HEK293 (cell line): ENCODE data around the gene TEKTIP1.

Experiments used
- CTCF ChIA-PET: fragments of 350-600 bp; formaldehyde crosslinking; extraction: SDS; loops from one replicate; lab custom pipeline; 2021; ENCODE audit warnings: antibody characterized with exemption; lab: Yijun Ruan, JAX
- POLR2A ChIA-PET: fragments of 300-600 bp; formaldehyde crosslinking; extraction: SDS; loops from one replicate; lab custom pipeline; 2020; ENCODE audit warnings: antibody characterized with exemption, inconsistent platforms; lab: Yijun Ruan, JAX
- H3K27ac ChIP-seq: fragments of 200-500 bp; sonication (Bioruptor generic); 2 replicates; pipeline ENCODE4 v1.5.1; 2014; ENCODE audit warnings: low read depth, low read length, control low read depth, inconsistent platforms; ENCODE audit errors: extremely low read depth
- H3K36me3 ChIP-seq, 2 experiments: fragments of 200-500 bp in 1 of 2; sonication (Bioruptor generic) in 1 of 2; 1 replicate in 1 of 2; 2 replicates in 1 of 2; pipeline ENCODE4 v1.5.1; 2014 to 2017; ENCODE audit warnings: inconsistent platforms in 2 of 2, low read length in 2 of 2; ENCODE audit not compliant: control insufficient read depth in 2 of 2, insufficient read depth in 1 of 2
- H3K4me1 ChIP-seq: fragments of 200-500 bp; sonication (Bioruptor generic); 2 replicates; pipeline ENCODE4 v1.5.1; 2014; ENCODE audit warnings: mild to moderate bottlenecking, low read length, inconsistent platforms; ENCODE audit not compliant: control insufficient read depth, insufficient read depth
- H3K4me3 ChIP-seq: 2 replicates; pipeline ENCODE4 v1.5.1; 2011; ENCODE audit warnings: low read depth, mild to moderate bottlenecking, control low read depth, low read length, moderate library complexity
- H3K9me3 ChIP-seq: fragments of 200-500 bp; sonication (Bioruptor generic); 2 replicates; pipeline ENCODE4 v1.5.1; 2014; ENCODE audit warnings: low read depth, low read length, inconsistent platforms; ENCODE audit not compliant: control insufficient read depth, insufficient read depth
- ZBTB20 ChIP-seq: fragments of 450-650 bp; formaldehyde crosslinking; IDR thresholded peaks from 2 replicates; pipeline ENCODE4 v1.5.1; 2016; ENCODE audit warnings: missing biosample characterization, missing genetic modification characterization
- ZFHX2 ChIP-seq: fragments of 450-650 bp; formaldehyde crosslinking; conservative IDR thresholded peaks from 2 replicates; pipeline ENCODE4 v1.5.1; 2016; ENCODE audit warnings: missing biosample characterization, missing genetic modification characterization
- ZIC2 ChIP-seq: fragments of 450-650 bp; formaldehyde crosslinking; IDR thresholded peaks from 2 replicates; pipeline ENCODE4 v1.5.1; 2016; ENCODE audit warnings: missing biosample characterization, missing genetic modification characterization
- ZNF174 ChIP-seq: fragments of 450-650 bp; formaldehyde crosslinking; IDR thresholded peaks from 2 replicates; pipeline ENCODE4 v1.5.0; 2017; ENCODE audit warnings: missing biosample characterization, mild to moderate bottlenecking, missing genetic modification characterization
- ZNF423 ChIP-seq: fragments of 450-650 bp; formaldehyde crosslinking; IDR thresholded peaks from 2 replicates; pipeline ENCODE4 v1.5.1; 2016; ENCODE audit warnings: missing biosample characterization, missing genetic modification characterization
- ZNF600 ChIP-seq: fragments of 450-650 bp; formaldehyde crosslinking; IDR thresholded peaks from 2 replicates; pipeline ENCODE4 v1.5.1; 2016; ENCODE audit warnings: missing biosample characterization, missing genetic modification characterization
- ZSCAN30 ChIP-seq: fragments of 450-650 bp; IDR thresholded peaks from 2 replicates; pipeline ENCODE4 v1.5.1; 2018; ENCODE audit warnings: missing biosample characterization, mild to moderate bottlenecking, missing genetic modification characterization, moderate library complexity
- TF ChIP-seq, protein P1 (sequence below): fragments of 450-650 bp; formaldehyde crosslinking; optimal IDR thresholded peaks from 2 replicates; pipeline ENCODE3; 2016; ENCODE audit warnings: missing biosample characterization, mild to moderate bottlenecking, missing genetic modification characterization
- TF ChIP-seq, protein P2 (sequence below): fragments of 450-650 bp; formaldehyde crosslinking; IDR thresholded peaks from 2 replicates; pipeline ENCODE4 v1.5.1; 2016; ENCODE audit warnings: missing biosample characterization, missing genetic modification characterization
- TF ChIP-seq, protein P3 (sequence below): fragments of 450-650 bp; formaldehyde crosslinking; IDR thresholded peaks from 2 replicates; pipeline ENCODE4 v1.5.1; 2016; ENCODE audit warnings: missing biosample characterization, missing genetic modification characterization
- TF ChIP-seq, protein P4 (sequence below): fragments of 450-650 bp; IDR thresholded peaks from 2 replicates; pipeline ENCODE4 v1.5.1; 2018; ENCODE audit warnings: missing biosample characterization, missing genetic modification characterization

Gene TEKTIP1

DNA sequence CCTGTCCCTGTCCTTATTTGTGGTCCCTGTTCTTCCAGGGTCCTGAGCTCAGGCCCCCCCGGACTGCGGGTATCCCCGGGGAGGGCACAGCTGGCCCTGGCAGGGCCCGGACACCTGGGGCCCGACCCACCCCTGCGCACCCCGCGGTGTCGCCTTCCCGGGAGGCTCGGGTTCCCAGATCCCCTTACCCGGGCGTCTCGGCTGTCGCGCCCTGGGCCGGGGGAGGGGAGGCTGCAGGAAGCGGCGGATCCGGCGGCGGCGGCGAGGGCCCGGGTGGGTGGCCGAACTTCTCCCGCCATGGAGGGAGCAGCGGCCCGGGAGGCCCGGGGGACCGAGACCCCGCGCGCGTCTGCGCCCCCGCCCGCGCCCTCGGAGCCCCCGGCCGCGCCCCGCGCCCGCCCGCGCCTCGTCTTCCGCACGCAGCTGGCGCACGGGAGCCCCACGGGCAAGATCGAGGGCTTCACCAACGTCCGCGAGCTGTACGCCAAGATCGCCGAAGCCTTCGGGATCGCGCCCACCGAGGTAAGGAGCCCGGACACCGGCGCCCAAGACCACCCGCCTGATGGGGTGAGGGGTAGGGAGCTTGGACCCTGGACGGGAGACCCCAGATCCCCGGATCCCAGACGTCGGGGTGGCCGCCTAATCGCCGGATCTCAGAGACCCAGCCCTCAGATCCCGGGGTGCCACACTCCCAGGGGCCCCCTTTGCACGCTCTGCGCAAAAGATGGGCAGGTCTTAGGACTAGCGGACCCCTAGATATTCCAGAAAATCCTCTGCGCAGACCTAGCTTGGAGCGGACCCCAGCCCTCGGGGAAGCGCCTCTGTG lies 46.5 kb downstream of the TEKTIP1 start, which contains the start of gene GIPC3 (continued):
- 0 out of 2 replicates have a peak, but pooled peaks have one; percentile 32 for TF ChIP-seq ZNF423 (tag by site-specific recombination)
- TF ChIP-seq ZIC2 (tag by site-specific recombination), result peak; percentile 20; the same call in 1 of the 2 replicates
- no peak for TF ChIP-seq ZBTB20
- TF ChIP-seq ZSCAN30 (tag by site-specific recombination), result no peak

DNA sequence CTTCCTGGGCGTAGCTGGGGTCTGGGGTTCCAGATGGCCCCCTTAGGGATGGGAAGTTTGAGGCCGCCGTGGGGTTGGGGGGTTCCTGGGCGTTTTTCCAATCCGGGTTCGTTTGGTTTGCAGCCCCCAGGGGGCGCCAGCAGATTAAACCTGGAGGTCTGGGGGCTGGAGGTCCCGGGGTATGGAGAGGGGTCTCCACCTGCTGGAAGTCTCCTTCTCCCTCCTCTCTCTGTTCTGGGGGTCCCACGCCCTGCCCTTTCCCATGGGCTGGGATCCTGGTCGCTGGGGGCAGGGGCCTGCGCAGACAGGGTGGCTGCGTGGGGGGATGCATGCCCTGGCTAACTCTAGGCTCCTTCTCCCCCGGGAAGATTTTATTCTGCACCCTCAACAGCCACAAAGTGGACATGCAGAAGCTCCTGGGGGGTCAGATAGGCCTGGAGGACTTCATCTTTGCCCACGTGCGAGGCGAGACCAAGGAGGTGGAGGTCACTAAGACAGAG lies 47.2 kb downstream of the TEKTIP1 start:
- TF ChIP-seq, protein P1, sequence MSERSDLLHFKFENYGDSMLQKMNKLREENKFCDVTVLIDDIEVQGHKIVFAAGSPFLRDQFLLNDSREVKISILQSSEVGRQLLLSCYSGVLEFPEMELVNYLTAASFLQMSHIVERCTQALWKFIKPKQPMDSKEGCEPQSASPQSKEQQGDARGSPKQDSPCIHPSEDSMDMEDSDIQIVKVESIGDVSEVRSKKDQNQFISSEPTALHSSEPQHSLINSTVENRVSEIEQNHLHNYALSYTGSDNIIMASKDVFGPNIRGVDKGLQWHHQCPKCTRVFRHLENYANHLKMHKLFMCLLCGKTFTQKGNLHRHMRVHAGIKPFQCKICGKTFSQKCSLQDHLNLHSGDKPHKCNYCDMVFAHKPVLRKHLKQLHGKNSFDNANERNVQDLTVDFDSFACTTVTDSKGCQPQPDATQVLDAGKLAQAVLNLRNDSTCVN, result no peak
- TF ChIP-seq, protein P2, sequence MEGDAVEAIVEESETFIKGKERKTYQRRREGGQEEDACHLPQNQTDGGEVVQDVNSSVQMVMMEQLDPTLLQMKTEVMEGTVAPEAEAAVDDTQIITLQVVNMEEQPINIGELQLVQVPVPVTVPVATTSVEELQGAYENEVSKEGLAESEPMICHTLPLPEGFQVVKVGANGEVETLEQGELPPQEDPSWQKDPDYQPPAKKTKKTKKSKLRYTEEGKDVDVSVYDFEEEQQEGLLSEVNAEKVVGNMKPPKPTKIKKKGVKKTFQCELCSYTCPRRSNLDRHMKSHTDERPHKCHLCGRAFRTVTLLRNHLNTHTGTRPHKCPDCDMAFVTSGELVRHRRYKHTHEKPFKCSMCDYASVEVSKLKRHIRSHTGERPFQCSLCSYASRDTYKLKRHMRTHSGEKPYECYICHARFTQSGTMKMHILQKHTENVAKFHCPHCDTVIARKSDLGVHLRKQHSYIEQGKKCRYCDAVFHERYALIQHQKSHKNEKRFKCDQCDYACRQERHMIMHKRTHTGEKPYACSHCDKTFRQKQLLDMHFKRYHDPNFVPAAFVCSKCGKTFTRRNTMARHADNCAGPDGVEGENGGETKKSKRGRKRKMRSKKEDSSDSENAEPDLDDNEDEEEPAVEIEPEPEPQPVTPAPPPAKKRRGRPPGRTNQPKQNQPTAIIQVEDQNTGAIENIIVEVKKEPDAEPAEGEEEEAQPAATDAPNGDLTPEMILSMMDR (tag by site-specific recombination), result peak; percentile 31; the same call in 1 of the 2 replicates
- TF ChIP-seq, protein P3, sequence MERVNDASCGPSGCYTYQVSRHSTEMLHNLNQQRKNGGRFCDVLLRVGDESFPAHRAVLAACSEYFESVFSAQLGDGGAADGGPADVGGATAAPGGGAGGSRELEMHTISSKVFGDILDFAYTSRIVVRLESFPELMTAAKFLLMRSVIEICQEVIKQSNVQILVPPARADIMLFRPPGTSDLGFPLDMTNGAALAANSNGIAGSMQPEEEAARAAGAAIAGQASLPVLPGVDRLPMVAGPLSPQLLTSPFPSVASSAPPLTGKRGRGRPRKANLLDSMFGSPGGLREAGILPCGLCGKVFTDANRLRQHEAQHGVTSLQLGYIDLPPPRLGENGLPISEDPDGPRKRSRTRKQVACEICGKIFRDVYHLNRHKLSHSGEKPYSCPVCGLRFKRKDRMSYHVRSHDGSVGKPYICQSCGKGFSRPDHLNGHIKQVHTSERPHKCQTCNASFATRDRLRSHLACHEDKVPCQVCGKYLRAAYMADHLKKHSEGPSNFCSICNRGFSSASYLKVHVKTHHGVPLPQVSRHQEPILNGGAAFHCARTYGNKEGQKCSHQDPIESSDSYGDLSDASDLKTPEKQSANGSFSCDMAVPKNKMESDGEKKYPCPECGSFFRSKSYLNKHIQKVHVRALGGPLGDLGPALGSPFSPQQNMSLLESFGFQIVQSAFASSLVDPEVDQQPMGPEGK (tag by site-specific recombination), result peak; percentile 34; the same call in 1 of the 2 replicates
- ChIA-PET CTCF (interaction anchor here (0.7 to 1.8 kb wide), 8 partner anchors 10 to 200 kb away, joined by 3 to 6 read pairs (median 3); partner anchors contain the start of gene HMG20B), POLR2A (interaction anchor here (2.2 kb wide), 1 partner anchor 12 kb away, joined by 13 read pairs; no protein-coding TSS in a partner anchor)
- H3K27ac ChIP-seq, result no peak overlapping the region
- H3K36me3 ChIP-seq, result no peaks in the 10 kb centered on the region
- no peak overlapping the region for H3K4me3 ChIP-seq
- H3K4me1 ChIP-seq, result no peaks in the 10 kb centered on the region
- no peaks in the 10 kb centered on the region for H3K9me3 ChIP-seq

- Histone ChIP-seq H3K4me3 (no peak overlapping the region), H3K27ac (no peak overlapping the region), H3K4me1 (no peaks in the 10 kb centered on the region), H3K9me3 (no peaks in the 10 kb centered on the region), H3K36me3 (no peaks in the 10 kb centered on the region)
- POLR2A ChIA-PET, result interaction anchor here (0.9 kb wide), 1 partner anchor 250 kb away, joined by 3 read pairs; no protein-coding TSS in a partner anchor
- CTCF ChIA-PET, result interaction anchor here (0.8 to 1.8 kb wide), 4 partner anchors 11 to 85 kb away, joined by 3 to 6 read pairs (median 4); partner anchors contain the start of gene HMG20B
- TF ChIP-seq, protein P3 (tag by site-specific recombination), result no peak
- TF ChIP-seq, protein P4, sequence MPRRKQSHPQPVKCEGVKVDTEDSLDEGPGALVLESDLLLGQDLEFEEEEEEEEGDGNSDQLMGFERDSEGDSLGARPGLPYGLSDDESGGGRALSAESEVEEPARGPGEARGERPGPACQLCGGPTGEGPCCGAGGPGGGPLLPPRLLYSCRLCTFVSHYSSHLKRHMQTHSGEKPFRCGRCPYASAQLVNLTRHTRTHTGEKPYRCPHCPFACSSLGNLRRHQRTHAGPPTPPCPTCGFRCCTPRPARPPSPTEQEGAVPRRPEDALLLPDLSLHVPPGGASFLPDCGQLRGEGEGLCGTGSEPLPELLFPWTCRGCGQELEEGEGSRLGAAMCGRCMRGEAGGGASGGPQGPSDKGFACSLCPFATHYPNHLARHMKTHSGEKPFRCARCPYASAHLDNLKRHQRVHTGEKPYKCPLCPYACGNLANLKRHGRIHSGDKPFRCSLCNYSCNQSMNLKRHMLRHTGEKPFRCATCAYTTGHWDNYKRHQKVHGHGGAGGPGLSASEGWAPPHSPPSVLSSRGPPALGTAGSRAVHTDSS (tag by site-specific recombination), result no peak
- TF ChIP-seq ZFHX2 (tag by site-specific recombination) (peak; percentile 30; the same call in 1 of the 2 replicates), ZNF600 (tag by site-specific recombination) (peak; percentile 36), ZNF174 (tag by site-specific recombination) (no peak)
Measured at GRCh38 chr19:3586707-3587346, 47.9 kb downstream of the TEKTIP1 start.
